Stimulated activated CD8-positive, alpha-beta memory T cell treated with anti-CD3 and anti-CD28 coated beads, Interleukin-7, amount 100 ng/mL, for 48 hours (primary cell): ENCODE measurements around the gene APOL3.
"Not testable (repeated sequence)": the region's sequence is repeated elsewhere in the genome, so short reads cannot be mapped to it uniquely, and the experiment has no call there.

Experiments used
- DNase-seq, 2 donors: peaks; one replicate each; pipeline ENCODE4 v3.0.0-alpha.2; 2020; ENCODE audit warnings: low read depth in 1 of 2; ENCODE audit errors: extremely low read depth in 1 of 2

Gene APOL3

DNA sequence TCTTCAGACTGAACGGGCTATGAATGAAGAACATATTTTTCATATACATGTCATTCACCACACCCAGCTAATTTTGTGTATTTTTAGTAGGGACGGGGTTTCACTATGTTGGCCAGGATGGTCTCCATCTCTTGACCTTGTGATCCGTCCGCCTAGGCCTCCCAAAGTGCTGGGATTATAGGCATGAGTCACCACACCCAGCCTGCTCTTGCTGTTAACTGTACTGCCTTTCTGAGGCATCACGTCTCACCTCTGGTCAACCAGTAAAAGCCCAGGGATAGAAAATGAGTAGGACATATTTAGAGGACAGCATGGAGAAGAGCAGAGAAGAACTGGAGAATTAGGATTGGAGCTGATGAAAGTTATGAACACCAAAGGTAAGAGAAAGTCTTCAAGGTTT, 55.6 kb downstream of the APOL3 start:
- DNase-seq = no peak

DNA sequence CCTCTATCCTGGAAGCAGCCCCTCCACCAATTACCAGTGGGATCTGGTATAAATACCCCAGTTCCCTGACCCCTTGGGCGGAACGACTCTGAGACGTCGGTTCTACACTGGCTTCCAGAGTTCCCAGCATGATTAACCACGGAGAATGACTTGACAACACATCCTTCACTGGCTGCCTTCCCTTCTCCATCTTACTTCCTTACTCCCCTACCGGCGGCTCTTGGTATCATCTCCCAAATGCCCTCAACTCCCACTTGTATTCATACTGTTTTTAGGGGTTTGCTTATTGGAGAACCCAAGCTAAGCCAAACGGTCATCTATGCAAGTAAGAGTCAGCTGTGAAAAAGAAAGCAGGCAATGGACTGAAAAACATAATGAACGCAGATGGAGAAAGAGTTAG, 56.1 kb downstream of the APOL3 start:
- no peak for DNase-seq

DNA sequence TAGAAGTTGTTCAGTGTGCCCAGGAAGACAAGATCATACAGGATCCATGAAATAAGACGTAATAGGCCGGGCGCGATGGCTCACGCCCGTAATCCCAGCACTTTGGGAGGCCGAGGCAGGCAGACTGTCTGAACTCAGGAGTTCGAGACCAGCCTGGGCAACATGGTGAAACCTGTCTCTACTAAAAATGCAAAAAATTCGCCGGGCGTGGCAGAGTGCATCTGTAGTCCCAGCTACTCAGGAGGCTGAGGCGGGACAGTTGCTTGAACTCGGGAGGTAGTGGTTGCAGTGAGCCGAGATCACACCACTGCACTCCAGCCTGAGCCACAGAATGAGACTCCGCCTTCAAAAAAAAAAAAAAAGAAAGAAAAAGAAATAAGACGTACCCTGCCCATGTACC, 56.7 kb downstream of the APOL3 start:
- DNase-seq = no peak

DNA sequence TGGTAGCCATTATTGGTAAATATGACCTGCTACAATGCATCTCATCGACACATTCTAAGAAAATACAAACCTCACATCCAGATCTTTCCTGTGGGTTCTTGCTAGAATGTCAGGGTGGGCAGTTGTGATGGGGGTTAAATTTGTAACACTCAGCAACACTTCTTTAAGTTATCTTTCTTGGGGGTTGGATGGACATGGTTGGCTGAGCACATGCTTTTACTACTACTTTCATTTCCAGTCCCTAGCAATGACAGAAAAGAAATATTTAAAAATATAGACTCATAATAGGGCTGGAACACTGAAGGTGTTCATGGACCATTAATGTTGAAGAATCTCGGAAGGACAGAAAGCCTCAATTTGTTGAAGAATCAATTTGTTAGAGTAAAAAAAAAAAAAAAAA, 57.6 kb downstream of the APOL3 start:
- no peak for DNase-seq

DNA sequence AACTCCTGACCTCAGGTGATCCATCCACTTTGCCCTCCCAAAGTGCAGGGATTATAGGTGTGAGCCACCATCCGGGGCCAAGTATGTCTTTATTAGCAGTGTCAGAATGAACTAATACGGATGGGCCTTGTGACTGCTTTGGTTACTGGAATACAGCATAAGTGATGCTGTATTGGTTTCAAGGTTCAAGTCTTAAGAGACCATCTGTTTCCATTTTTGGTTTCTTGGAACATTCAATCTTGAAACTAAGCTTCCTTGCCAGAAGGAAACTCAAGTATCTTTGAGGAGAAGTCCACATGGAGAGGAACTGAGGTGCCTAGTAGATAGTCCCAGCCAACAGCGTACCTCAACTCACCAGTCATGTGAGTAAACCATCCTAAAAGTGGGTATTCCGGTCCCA, 58.8 kb downstream of the APOL3 start:
- no peak for DNase-seq

DNA sequence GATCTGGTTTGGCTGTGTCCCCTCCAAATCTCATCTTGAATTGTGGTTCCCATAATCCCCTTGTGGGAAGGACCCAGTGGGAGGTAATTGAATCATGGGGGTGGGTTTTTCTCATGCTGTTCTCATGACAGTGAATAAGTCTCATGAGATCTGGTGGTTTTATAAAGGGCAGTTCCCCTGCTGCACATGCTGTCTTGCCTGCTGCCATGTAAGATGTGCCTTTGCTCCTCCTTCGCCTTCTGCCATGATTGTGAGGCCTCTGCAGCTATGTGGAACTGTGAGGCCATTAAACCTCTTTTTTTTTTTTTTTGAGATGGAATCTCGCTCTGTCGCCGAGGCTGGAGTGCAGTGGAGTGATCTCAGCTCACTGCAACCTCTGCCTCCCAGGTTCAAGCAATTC, 59.6 kb downstream of the APOL3 start:
- DNase-seq = not testable (repeated sequence)

DNA sequence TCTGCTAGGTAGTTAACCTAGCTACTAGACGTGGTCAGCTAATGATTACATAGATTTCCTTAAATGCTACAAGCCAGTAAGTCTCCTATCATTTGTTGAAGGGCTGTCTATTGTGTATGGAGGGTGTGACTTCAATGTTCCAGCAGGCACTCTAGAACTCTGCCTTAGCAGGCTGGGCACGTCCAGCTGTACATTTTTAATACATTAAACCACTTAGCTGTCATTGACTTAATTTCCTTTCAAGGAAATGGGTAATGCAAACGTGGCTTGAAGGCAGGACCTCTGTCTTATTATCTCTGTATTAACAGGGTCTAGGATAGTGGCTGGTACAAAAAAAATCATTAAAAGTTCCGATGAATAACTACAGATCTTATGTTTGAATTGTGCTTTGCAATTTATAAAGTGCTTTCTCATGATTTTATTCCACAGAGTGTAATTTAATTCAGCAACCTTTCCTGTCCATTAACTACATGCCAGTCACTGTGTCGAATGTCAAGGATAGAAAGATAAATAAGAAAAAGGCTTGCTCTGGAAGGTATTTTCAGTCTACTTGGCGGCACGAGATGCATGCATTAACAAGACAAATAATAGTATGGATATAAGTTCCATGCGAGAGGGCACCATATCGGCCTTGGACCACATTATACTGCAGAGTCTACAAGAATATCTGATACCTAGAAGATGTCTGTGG, 60.3 kb downstream of the APOL3 start:
- DNase-seq = no peak

DNA sequence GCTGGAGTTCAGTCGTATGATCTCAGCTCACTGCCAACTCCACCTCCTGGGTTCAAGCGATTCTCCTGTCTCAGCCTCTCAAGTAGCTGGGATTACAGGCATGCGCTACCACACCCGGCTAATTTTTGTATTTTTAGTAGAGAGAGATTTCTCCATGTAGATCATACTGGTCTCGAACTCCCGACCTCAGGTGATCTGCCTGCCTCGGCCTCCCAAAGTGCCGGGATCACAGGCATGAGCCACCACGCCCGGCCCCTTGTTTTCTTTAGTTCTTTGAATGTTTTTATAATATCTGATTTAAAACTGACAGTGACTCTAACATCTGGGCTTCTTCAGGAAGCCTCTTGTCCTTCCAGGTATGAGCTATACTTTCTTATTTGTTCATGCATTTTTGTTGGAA, 61.0 kb downstream of the APOL3 start:
- DNase-seq = not testable (repeated sequence)

DNA sequence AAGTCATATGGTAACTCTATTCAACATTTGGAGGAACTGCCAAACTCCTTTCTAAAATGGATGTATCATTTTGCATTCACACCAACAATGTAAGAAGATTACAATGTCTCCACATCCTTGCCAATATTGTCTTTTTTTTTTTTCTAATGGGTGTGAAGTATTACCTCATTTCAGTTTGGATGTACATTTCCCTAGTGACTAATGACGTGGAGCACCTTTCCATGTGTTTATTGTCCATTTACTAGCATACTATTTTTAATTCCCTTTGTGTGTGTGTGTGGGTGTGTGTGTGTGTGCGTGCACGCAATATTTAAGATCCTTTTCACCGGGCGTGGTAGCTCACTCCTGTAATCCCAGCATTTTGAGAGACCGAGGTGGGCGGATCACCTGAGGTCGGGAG, 62.7 kb downstream of the APOL3 start:
- DNase-seq = no peak

DNA sequence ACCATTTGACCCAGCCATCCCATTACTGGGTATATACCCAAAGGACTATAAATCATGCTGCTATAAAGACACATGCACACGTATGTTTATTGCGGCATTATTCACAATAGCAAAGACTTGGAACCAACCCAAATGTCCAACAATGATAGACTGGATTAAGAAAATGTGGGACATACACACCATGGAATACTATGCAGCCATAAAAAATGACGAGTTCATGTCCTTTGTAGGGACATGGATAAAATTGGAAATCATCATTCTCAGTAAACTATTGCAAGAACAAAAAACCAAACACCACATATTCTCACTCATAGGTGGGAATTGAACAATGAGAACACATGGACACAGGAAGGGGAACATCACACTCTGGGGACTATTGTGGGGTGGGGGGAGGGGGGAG, 69.8 kb downstream of the APOL3 start:
- DNase-seq = not testable (repeated sequence)
